ENCODE data around the gene ADARB2.

DNA sequence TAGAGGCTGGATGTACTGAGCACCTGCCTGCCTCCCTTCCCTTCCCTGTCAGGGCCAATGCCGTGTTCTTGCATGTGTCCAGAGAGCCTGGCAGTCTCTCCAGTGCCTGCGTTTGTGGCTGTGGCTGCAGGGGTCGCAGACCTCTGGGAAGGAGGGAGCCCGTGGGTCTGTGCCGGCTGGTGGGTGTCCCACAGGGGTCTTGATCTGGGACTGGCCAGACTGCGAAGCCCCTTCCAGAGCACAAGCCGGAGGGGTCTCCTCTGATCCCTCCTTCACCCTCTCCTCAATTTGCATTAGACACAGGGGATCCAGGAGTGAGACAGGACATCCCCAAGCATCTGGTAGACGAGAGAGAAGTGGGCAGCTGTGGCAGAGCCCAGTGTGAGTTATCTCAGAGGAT, 199.2 kb downstream of the ADARB2 start:
- TF ChIP-seq CTCF (IDR thresholded peaks at IDR 0.05; ENCODE audit: low read depth, low read length, poor library complexity, severe bottlenecking), result no peak
- TF ChIP-seq EZH2phosphoT487 (IDR thresholded peaks at IDR 0.05; ENCODE audit: borderline replicate concordance, low read length), result no peak

All from DOHH2 (cell line).